ENCODE data around the gene BET1L.
"Not testable (repeated sequence)": the region's sequence is repeated elsewhere in the genome, so short reads cannot be mapped to it uniquely, and the experiment has no call there.

Gene BET1L

DNA sequence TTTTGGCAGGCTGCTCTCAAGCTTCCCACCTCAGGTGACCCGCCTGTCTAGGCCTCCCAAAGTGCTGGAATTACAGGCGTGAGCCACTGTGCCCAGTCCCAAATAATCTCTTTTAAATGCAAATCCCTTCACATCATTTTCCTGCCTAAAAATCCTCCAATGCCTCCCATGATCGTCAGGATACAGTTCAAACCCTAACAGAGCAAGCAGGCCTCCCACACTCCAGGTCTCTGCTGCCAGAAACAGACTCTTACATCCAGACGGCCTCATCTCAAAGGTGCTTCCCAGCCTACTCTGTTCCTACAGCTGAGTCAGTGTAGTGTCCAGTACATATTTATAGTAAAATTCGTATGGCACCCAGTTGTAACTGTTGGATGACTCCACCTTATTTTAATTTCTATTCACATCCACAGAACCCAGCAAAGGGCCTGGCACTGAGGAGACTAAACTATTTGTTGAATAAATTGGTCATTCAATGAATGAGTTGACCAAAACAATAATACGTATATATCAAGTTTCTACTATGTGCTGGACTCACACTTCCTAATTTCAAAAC, 20.7 kb upstream of the BET1L start:
- DNase-seq, result no peak

DNA sequence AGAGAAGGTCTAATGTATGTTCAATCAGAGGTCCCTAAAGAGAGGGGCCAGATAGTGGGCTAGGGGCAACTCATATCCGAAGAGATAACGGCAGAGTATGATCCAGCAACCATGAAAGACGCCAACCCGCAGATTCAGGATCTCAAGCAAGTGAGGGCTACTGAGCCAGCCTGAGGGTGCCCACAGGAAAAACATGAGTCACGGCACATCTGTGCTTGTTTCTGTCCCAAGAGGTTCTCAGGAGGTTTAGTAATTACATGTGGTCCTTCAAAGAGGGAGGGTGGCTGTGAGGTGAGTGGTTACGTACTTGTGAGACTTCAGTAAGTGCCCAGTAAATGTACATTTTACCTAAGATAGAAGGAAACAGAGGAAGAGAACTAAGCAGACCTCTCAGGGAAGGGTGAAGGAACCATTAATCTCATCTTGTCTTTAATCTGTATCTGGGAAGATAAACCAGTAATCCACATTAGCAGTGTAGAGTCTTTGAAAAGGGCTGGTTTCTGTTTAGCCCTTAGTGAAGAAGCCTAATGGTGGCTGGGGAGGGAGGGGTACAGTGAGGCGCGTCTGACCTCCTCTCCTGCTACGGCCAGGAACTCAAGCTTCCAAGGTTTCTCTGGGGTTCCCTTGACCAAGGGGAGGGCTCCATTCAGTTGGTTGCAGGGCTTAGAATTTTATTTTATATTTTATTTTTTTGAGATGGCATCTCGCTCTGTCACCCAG, 18.7 kb upstream of the BET1L start:
- DNase-seq, result peak; percentile 32 to 38

DNA sequence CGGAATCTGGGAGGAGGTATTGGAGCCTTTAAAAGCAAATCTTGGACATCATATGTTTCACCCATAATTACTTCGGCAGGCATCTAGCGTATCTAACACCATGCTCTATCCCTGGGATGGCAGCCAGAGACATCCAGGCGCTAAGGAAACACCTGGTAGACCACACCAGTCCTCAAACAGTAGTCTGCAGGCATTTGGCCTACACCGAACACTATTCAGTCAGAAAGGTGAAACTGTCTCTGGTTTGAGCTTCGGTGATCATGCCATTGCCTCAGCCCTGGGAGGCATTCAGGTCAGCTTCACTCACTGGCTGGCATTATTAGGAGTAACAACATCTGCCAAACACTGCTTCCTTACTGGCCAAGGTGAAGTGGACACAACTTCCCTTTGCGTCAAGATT, 17.2 kb upstream of the BET1L start:
- no peak for DNase-seq

DNA sequence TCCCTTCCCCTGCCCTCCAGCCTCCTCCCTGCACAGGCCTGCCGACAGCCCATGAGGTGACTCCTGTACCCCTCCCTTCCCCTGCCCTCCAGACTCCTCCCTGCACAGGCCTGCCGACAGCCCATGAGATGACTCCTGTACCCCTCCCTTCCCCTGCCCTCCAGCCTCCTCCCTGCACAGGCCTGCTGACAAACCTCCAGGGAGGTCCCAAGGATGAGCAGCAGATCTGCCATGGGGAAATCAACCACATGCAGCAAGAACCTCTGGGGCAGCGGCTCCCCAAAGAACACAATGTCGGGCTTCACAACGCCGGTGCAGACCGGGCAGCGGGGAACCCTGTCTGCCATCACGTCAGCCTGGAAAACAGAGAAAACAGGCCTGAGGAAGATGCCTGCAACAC, 16.7 kb upstream of the BET1L start:
- DNase-seq, result no peak

DNA sequence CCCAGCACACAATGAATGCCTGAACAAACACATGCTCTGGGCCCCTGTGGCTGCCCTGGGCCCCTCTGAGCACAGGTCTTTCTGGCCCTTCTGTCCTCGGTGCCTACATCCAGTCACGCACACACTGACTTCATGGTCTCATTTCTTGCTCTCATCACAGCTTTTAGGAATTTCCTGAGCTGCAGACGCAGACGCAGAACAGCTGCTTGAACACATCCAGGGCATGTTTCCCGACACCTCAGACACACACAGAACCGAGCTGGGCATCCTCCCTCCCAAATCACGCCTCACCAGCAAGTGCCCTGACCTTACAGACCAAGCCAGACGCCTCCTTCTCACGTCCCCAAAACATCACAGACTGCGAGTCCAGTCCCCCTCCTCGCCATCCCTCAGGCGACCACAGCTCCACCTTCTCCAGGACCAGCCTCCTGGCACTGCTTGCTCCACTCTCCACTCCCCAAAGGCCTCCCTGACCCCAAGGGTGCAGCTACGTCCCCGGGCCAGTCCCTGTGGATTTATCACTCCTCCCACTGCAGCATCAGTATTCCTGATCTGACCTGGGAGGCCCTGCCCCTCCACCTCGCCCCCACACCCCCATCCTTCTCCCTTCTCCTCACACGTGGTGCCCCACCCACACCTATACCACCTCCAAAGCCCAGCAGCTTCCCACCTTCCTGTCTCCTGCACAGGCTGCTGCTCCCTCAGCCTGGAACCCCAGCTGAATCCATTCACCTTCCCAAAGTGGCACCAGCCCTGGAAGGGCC, 16.0 kb upstream of the BET1L start:
- DNase-seq, result no peak

DNA sequence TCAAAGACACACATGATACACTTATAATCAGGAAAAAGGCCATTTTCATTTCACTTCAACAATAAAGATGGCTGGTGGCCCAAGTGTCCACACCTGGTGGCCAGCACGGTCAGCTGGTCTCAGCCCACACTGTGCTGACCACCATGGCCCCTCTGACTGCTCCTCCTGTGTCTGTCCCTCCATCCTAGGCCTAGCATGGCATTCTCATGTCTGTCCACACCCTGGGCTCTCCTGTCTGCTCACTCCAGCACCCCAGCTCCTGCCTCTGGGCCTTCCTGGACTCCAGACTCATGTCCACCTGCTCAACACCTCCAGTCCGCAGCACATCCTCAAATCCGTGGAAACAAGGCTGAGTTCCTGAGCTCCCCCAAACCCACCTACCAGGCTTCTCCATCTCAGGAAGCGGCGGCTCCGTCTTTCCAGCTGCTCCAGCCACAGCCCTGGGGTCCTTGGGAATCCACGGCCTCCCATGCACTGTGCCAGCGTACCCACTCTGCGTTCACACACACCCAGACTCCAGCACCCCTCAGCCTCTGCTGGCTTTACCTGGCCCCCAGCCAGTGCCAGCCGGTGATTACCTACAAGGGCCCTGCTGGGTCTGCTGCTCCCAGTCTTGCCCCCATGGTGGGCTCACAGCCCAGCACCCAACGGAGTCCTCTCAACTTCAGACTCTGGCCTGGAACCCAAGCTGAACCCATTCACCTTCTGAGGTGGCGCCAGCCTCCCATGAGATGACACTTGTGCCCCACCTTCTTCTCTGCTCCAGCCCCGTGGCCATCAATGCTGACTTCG, 15.0 kb upstream of the BET1L start:
- DNase-seq, result no peak

DNA sequence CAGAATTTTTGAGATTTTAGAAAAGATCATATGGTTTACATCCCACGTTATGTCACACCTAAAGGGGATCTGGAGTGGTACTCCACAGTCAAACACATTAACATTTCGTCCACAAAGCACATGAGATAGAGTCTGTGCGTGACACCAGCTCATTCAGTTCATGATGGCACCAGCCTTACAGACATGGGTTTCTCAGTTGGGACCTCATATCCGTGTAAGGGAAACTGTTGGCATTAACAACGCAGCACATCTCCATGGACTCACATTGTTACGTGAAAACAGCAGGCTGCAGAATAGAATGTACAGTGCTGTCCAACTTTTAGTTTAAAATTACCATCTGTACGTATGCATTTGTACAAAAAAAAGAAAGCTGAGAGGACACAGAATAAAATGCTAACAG, 14.3 kb upstream of the BET1L start:
- DNase-seq, result no peak

DNA sequence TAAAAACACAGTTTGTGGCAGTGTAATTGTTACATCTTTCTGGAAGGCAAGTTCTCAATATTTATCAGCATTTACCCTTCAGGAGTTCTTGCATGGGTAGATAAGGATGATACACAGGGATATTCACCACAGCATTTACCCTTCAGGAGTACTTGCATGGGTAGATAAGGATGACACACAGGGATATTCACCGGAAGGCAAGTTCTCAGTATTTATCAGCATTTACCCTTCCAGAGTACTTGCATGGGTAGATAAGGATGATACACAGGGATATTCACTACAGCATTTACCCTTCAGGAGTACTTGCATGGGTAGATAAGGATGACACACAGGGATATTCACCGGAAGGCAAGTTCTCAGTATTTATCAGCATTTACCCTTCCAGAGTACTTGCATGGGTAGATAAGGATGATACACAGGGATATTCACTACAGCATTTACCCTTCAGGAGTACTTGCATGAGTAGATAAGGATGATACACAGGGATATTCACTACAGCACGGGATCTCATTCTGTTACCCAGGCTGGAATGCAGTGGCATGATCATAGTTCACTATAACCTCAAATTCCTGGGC, 13.5 kb upstream of the BET1L start:
- not testable (repeated sequence) for DNase-seq

DNA sequence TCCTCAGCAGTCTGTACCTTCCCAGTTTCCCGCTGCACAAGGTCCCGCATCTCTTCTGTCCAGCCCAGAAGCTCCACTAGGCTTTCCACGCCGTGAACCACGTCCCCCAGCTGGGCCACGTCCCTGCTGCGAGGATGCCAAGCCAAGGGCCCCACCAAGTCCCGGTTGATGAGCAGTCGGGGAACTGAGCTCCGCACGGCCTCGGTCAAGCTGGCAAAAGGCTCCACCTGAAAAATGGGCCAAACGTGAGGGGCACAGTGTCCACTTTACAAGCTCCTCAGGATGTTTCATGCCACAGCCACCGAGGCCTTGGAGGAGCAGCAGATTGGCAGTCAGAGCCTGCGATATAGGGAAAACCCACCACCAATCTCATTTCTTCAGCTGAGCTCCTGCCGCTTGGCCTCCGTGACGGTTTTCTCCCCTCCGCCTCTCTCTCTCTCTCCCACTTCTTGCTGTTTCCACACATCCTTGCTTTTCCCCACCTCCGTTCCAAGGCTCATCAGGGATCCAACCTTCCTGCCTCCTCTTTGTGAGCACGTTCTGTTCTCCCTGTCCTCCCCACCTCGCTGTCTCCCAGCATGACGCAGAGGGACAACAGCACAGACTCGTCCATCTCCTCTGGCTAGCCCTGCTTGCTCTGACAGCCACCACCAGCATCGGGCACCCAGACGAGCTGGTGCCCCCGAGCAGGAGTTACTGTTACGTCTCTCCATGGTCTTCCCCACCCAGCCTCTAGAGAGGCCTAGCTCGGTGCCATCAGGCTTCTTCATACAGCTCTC, 11.8 kb upstream of the BET1L start:
- no peak for DNase-seq

DNA sequence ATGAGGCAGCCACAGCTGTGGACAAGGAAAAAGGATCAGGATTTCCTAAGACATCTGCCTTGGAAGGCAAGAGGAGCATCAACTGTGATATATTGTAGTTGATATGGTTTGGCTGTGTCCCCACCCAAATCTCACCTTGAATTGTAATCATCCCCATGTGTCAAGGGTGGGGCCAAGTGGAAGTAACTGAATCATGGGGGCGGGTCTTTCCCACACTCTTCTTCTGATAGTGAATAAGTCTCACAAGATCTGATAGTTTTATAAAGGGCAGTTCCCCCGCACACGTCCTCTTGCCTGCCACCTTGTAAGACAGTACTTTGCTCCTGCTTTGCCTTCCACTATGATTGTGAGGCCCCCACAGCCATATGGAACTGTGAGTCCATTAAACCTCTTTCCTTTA, 10.5 kb upstream of the BET1L start:
- DNase-seq, result no peak

DNA sequence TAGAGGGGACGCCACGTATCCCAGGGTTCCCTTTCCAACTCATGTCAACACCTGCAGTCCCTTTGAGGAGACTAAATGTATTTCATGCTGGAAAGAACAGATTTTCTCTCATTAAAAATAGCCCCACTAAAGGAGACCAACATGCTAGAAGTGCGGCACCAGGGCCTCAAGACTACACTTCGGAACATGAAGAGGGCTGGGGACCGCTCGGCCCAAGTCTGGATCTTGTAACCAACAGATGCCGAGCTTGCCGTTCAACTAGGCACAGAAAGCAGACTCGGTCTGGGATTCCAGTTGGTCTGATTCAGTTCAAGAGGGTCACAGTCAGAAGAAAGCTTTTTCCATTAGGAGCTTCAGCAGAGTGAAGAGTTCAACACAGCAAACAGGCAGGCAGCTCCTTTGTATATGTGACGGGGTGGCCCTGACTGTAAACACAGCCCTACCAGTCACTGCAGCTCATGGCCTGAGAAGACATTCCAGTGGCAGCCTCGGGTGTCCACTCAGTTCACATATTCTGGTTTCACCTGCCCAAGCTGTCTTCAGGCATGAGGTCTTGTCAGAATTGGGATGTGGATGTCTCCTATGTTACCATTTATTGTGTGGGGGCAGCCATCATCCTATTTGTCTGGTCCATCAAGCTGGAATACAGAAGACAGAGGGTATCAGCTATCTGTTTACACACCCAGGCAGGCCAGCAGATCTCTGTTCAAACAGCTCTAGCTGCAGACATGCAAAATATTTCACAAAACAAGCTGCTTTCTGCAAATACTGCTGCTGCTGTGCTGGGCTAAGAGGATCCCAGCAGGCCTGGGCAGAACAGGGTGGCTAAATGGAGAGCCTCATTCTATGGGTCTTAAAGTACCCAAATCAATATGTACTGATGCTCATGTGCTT, 9.1 kb upstream of the BET1L start:
- DNase-seq, result no peak

DNA sequence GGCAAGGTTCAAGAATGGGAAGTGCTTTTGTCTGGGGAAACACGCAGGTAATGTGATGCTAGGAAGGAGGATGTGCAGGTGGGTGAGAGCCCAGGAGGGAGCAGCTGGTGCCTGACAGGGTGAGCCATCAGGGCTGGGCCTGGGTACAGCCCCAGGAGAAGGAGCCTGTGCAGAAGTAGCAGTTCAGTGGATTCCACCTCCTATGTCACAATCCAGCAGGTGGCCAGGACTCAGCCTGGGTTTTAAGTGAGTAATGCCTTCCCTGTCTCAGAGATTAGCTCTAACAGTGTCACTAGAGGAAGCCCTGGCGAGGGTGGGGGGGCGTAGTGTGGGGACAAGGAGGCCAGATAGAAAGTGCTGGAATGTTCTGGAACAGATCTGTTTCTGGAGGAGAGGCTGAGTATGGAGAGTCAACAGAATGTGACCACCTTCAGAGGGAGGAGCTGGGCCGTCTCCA, 8.4 kb upstream of the BET1L start:
- DNase-seq, result peak in 1 of 2 experiments; percentile 5

DNA sequence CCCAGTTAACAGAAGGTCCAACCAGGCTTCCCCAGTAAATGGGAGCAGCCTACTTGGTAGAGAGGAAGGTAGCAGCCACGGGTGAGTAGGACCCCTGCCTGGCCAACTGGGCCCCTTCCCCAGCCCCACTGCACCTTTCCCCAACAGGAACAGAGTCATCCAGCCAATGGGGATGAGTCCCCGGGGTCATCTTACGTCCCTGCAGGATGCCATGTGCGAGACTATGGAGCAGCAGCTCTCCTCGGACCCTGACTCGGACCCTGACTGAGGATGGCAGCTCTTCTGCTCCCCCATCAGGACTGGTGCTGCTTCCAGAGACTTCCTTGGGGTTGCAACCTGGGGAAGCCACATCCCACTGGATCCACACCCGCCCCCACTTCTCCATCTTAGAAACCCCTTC, 6.9 kb upstream of the BET1L start:
- DNase-seq, result no peak

DNA sequence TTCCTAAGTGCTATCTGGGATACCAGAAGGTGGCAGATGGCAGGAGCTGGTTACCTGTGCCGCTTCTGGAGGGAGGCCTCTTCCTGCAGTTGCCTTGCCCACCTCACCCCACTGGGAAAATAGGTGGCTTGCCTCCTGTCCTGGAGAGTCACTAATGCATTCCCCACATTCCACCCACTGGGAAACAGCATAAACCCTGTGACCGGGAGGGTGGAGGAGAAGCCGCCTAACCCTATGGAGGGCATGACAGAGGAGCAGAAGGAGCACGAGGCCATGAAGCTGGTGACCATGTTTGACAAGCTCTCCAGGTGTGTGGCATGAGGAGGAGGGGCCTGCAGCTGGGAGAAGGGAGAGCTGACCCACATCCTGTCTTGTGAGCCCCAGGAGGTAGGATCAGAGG, 5.9 kb upstream of the BET1L start:
- DNase-seq, result no peak

DNA sequence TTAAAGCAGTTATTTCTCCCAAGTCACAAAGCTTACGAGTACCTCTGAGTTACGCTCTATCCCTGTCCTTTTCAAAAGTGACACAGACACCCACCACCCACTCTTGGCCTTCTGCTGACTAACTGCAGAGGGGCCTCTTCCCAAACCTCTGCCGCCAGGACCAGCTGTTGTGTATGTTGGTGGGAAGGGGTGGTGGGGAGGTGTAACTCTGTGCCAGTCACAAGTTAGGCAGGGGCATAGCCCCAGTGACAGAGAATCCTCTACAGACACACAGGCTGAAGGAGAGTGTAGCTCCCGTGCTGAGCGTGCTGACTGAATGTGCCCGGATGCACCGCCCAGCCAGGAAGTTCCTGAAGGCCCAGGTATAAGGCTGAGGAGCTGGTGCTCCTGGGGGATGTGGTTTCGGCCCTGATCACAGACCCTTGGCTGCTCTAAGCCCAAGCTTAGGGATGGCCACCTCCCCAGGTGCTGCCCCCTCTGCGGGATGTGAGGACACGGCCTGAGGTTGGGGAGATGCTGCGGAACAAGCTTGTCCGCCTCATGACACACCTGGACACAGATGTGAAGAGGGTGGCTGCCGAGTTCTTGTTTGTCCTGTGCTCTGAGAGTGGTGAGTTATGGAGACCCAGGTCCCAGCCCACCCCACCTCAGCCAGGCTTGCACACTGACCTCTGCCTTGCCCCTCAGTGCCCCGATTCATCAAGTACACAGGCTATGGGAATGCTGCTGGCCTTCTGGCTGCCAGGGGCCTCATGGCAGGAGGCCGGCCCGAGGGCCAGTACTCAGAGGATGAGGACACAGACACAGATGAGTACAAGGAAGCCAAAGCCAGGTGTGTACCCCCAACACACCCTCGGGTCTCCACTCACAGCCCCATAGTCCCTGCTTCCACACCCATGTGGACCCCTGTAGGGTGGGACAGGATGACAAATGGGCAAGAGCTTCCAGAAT, 5.2 kb upstream of the BET1L start:
- no peak for DNase-seq

DNA sequence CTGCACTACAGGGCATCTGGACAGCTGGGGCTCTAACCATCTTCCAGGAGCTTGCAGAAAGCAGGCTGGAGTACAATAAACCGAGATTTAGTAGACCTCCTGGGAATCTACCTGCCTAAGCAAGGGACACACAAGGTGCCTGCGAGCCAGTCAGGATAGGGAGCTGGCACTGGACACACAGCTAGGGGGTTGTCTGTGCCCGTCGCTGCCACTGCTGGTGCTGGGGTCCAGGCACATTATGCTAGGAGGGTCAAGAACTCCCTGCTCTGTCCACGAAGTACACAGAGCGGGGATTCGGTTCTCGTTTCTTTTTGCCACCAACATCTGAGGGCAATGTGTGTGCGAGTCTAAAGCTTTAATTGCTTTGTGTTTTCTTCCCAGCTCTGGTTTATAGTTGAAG, 4.5 kb upstream of the BET1L start:
- DNase-seq, result no peak

DNA sequence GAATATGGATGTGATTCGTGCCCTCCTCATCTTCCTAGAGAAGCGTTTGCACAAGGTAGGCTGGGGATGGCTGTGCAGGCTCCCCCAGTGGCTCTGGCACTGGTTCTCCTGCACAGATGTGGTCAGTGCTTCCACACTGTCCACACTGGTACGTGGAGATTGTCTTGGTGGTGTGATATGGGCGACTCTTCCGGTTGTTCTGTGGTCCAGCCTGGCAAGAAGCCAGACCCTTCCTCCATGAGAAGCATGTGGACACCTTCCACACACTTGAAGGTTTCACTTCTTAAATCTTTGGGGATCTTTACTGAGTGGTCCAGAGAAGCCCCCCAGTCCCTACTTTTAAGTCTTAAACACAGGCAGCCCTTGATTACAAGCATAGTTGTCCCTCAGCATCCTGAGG, 4.1 kb upstream of the BET1L start:
- no peak for DNase-seq

DNA sequence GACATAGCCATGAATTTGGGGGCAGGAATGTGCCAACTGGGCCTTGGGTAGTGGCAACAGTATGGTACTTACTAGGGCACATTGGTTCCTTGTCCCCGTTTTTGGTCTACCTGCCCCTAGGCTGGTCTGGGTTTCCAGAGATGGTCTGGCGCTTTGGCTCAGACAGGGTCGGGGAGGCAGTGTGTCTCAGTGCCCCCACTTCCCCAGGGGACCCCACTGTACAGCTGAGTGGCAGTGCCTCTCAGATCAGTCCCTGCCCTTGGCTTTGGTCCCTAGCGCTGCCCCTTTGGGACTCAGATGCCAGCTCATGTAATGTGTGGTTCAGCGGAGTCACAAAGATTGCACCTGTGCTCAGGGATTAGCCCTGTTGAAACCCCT, 3.6 kb upstream of the BET1L start:
- DNase-seq, result no peak

DNA sequence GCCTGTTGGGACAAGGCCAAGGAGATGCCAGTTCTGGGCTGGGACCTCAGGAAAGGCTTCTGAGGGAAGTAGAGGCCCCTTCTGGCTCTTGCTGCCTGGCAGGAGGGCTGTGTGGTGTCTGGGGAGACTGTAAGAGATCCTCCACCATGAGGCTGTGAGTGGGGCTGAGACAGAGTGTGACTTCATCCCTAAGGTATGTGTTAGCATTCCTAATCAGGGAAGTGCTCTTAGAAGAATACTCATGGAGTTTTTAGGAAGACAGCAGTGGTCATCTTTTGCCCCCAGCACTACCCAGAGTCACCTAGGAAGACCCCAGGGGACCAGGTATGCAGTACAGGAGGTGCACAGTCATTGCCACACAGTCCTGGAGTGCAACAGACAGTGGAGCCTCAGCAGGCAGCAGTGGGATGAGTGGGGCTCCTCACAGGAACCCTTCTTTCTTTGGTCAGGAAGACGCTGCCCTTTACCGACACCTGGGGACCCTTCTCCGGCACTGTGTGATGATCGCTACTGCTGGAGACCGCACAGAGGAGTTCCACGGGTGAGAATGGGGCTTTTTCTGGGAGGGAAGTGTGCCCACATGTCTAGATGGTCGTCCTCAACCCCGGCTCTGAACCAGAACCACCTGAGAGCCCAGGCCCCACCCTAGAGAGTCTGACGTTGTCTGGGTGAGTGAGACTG, 3.1 kb upstream of the BET1L start:
- DNase-seq, result no peak
